ENCODE measurements around the gene SNX19. TPM values are rescaled to one million over a fixed set of nuclear protein-coding genes. Genes with fewer than 3 reads are reported as not detected.

The SNX19 gene
- polyA plus RNA-seq, 1 donor from 2014 or later = 20.8 TPM

DNA sequence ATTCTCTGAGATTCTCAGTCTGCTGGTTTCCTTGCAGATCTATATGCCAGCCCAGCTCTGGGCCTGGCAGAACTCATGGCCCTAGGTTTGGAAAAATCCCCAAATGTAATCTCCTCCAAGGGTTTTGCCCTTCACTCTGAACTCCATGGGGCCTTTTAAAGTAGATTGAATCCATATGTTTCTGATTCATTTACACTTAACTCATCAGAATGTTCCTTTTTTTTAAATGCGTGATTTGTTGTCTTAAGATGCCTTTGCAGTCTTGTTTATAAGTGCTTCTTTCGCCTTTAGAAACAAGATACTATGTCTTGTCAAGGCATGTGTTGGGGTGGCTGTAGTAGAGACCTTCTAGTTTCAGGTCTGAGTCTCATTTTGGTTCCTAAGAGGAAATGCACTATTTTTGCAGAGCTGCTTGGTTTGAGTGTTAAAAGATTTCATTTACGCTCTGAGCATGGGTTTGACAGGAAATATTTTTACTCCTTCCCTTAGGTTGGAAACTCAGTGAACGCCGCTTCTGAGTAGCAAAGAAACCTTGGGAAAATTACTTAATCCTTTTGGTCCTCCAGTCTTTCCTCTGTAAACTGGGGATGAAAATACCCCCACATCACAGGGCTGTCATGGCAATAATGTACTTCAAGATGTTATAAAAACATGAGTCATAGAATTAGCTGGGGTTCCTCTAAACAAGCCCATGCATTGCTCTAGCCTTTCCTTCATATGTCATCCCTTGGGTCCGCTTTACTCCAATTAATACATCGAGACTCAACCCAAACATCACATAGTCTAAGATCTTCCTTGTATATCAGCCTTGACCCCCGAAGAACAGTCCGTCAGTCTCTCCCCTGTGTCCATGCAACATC, 83.5 kb downstream of the SNX19 start:
- H2AFZ ChIP-seq (ENCODE audit: low read depth, low read length) = no peak overlapping the region
- TF ChIP-seq EP300 (conservative IDR thresholded peaks at IDR 0.05; ENCODE audit: poor library complexity, severe bottlenecking) = no peak
- TF ChIP-seq POLR2AphosphoS5 (IDR thresholded peaks at IDR 0.05) = no peak
- TF ChIP-seq, protein P1, sequence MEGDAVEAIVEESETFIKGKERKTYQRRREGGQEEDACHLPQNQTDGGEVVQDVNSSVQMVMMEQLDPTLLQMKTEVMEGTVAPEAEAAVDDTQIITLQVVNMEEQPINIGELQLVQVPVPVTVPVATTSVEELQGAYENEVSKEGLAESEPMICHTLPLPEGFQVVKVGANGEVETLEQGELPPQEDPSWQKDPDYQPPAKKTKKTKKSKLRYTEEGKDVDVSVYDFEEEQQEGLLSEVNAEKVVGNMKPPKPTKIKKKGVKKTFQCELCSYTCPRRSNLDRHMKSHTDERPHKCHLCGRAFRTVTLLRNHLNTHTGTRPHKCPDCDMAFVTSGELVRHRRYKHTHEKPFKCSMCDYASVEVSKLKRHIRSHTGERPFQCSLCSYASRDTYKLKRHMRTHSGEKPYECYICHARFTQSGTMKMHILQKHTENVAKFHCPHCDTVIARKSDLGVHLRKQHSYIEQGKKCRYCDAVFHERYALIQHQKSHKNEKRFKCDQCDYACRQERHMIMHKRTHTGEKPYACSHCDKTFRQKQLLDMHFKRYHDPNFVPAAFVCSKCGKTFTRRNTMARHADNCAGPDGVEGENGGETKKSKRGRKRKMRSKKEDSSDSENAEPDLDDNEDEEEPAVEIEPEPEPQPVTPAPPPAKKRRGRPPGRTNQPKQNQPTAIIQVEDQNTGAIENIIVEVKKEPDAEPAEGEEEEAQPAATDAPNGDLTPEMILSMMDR (IDR thresholded peaks at IDR 0.05; ENCODE audit: poor library complexity, severe bottlenecking) = no peak
- no peak for TF ChIP-seq EZH2 (IDR thresholded peaks at IDR 0.05; ENCODE audit: borderline replicate concordance, insufficient read depth, low read length, poor library complexity, severe bottlenecking)
- TF ChIP-seq, protein P2, sequence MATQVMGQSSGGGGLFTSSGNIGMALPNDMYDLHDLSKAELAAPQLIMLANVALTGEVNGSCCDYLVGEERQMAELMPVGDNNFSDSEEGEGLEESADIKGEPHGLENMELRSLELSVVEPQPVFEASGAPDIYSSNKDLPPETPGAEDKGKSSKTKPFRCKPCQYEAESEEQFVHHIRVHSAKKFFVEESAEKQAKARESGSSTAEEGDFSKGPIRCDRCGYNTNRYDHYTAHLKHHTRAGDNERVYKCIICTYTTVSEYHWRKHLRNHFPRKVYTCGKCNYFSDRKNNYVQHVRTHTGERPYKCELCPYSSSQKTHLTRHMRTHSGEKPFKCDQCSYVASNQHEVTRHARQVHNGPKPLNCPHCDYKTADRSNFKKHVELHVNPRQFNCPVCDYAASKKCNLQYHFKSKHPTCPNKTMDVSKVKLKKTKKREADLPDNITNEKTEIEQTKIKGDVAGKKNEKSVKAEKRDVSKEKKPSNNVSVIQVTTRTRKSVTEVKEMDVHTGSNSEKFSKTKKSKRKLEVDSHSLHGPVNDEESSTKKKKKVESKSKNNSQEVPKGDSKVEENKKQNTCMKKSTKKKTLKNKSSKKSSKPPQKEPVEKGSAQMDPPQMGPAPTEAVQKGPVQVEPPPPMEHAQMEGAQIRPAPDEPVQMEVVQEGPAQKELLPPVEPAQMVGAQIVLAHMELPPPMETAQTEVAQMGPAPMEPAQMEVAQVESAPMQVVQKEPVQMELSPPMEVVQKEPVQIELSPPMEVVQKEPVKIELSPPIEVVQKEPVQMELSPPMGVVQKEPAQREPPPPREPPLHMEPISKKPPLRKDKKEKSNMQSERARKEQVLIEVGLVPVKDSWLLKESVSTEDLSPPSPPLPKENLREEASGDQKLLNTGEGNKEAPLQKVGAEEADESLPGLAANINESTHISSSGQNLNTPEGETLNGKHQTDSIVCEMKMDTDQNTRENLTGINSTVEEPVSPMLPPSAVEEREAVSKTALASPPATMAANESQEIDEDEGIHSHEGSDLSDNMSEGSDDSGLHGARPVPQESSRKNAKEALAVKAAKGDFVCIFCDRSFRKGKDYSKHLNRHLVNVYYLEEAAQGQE (IDR thresholded peaks at IDR 0.05; ENCODE audit: borderline replicate concordance) = no peak
- no peak for TF ChIP-seq SMC3 (conservative IDR thresholded peaks at IDR 0.05; ENCODE audit: poor library complexity)
- TF ChIP-seq RAD21 (conservative IDR thresholded peaks at IDR 0.05) = no peak
- no peak for TF ChIP-seq MXI1 (conservative IDR thresholded peaks at IDR 0.05; ENCODE audit: poor library complexity, severe bottlenecking)
- no peak for TF ChIP-seq TAF1 (IDR thresholded peaks at IDR 0.05; ENCODE audit: low read depth)
- H3K9ac ChIP-seq (ENCODE audit: low read length) = no peak overlapping the region

DNA sequence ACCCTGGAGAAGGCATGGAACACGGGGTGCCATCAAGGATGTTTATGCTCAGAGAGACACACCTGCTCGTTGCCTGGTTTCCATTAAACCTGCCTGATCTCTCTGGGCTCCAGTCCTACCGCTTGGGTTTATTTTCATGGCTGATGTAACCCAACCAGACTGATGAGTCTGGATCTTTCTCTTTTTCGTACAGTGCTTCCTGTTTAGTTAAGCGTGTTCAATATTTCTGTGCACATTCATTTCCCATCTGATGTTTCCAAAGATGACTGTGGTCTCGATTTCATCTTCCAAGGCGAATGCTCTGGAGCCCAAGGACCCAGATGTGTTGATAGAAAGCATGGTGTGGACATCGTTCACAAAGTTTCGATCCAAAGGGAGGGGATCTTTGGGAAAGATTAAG, 84.3 kb downstream of the SNX19 start:
- Histone ChIP-seq H3K9me2 (ENCODE audit: insufficient read depth, low read length) (no peaks in the 10 kb centered on the region), H3F3A (ENCODE audit: insufficient read depth, low read length, poor library complexity, severe bottlenecking) (no peaks in the 10 kb centered on the region), H2AFZ (ENCODE audit: low read depth, low read length) (no peak overlapping the region), H3K9me3 (ENCODE audit: low read length) (no peaks in the 10 kb centered on the region), H4K20me1 (ENCODE audit: insufficient read depth) (no peaks in the 10 kb centered on the region), H3K36me3 (ENCODE audit: insufficient read depth, low read length) (no peaks in the 10 kb centered on the region), H3K4me3 (ENCODE audit: low read length) (no peak overlapping the region), H3K79me2 (replicated peaks; ENCODE audit: insufficient read depth, low read length) (no peaks in the 10 kb centered on the region), H3K9ac (ENCODE audit: low read length) (no peak overlapping the region), H3K27ac (ENCODE audit: low read length) (no peak overlapping the region), H3K4me2 (ENCODE audit: low read length) (no peak overlapping the region), H3K27me3 (ENCODE audit: insufficient read depth, low read depth, low read length) (no peaks in the 10 kb centered on the region)
- TF ChIP-seq, protein P1 (IDR thresholded peaks at IDR 0.05; ENCODE audit: poor library complexity, severe bottlenecking) = no peak
- no peak for TF ChIP-seq MXI1 (conservative IDR thresholded peaks at IDR 0.05; ENCODE audit: poor library complexity, severe bottlenecking)
- no peak for TF ChIP-seq RAD21 (conservative IDR thresholded peaks at IDR 0.05)

More for the DNA sequence above, 83.5 kb downstream of the SNX19 start:
- Histone ChIP-seq H3K4me3 (ENCODE audit: low read length) (no peak overlapping the region), H3K36me3 (ENCODE audit: insufficient read depth, low read length) (no peaks in the 10 kb centered on the region), H3K27me3 (ENCODE audit: insufficient read depth, low read depth, low read length) (no peaks in the 10 kb centered on the region), H3K79me2 (replicated peaks; ENCODE audit: insufficient read depth, low read length) (no peaks in the 10 kb centered on the region), H4K20me1 (ENCODE audit: insufficient read depth) (no peaks in the 10 kb centered on the region), H3K9me2 (ENCODE audit: insufficient read depth, low read length) (no peaks in the 10 kb centered on the region), H3K9me3 (ENCODE audit: low read length) (no peaks in the 10 kb centered on the region), H3K27ac (ENCODE audit: low read length) (no peak overlapping the region), H3K4me2 (ENCODE audit: low read length) (no peak overlapping the region), H3F3A (ENCODE audit: insufficient read depth, low read length, poor library complexity, severe bottlenecking) (no peaks in the 10 kb centered on the region)
